Stimulated activated CD8-positive, alpha-beta memory T cell treated with anti-CD3 and anti-CD28 coated beads, Interleukin-15, amount 100 ng/mL, for 4 hours (primary cell): ENCODE data around the gene PLCL2.
"Not testable (repeated sequence)": the region's sequence is repeated elsewhere in the genome, so short reads cannot be mapped to it uniquely, and the experiment has no call there.

Experiments used
- DNase-seq, 2 donors: peaks; one replicate each; pipeline ENCODE4 v3.0.0-alpha.2; 2020; ENCODE audit warnings: low read depth in 2 of 2

Gene PLCL2

GRCh38 chr3:16961621-16962205 is 77.0 kb downstream of the PLCL2 start:
- DNase-seq: no peak

- no peak for DNase-seq
These were observed 90.3 kb downstream of the PLCL2 start for GRCh38 chr3:16975083-16975482.

- no peak for DNase-seq
These were observed 93.6 kb downstream of the PLCL2 start for GRCh38 chr3:16978234-16978920.

DNA sequence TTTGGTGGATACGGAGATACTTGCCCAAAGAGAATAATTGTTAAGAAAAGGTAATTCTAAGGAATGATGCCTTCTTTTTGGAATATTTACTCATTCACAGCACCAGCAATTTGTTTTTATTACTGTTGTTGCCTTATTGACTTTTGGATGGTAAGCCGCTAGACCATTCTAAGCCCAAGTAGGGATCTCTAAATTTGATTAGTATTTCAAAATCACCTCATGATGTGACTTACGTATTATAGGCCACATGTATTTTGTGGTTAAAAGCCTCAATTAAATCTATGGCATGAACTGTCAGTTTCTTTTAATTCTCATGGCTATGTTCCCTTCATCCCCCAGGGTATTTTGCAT is 94.1 kb downstream of the PLCL2 start:
- no peak for DNase-seq

DNA sequence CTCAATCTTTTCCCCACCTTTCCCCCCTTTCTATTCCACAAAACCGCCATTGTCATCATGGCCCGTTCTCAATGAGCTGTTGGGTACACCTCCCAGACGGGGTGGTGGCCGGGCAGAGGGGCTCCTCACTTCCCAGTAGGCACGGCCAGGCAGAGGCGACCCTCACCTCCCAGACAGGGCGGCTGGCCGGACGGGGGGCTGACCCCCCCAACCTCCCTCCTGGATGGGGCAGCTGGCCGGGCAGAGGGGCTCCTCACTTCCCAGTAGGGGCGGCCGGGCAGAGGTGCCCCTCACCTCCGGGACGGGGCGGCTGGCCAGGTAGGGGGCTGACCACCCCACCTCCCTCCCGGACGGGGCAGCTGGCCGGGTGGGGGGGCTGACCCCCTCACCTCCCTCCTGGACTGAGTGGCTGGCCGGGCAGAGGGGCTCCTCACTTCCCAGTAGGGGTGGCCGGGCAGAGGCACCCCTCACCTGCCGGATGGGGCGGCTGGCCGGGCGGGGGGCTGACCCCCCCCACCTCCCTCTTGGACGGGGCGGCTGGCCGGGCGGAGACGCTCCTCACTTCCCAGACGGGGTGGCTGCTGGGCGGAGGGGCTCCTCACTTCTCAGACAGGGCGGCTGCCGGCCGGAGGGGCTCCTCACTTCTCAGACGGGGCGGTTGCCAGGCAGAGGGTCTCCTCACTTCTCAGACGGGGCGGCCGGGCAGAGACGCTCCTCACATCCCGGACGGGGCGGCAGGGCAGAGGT is 95.2 kb downstream of the PLCL2 start:
- DNase-seq: not testable (repeated sequence)

GRCh38 chr3:16980526-16980925 is 95.8 kb downstream of the PLCL2 start:
- not testable (repeated sequence) for DNase-seq

GRCh38 chr3:16982460-16982859 is 97.7 kb downstream of the PLCL2 start:
- no peak for DNase-seq

DNA sequence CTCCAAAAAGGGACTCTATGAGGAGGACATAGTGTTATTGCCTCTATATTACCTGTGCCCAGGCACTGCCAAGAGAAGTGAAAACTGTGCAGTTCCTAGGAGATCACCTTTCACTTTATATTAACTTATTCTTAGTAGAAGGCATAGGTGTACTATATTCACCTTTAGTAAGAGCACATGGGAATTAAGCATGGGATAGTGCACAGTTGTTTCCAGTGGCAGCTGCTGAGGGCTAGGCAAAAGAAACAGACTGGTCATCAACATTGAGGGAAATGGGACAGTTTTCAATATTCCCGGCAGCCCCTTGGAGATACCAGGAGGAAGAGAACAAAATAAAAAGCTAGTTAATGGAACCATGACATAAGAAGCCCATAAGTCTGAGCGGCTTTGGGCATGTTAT is 100.9 kb downstream of the PLCL2 start:
- no peak for DNase-seq

GRCh38 chr3:16987141-16987540 is 102.4 kb downstream of the PLCL2 start:
- DNase-seq: no peak

- no peak for DNase-seq
These were observed 105.4 kb downstream of the PLCL2 start for GRCh38 chr3:16990163-16990562.

DNA sequence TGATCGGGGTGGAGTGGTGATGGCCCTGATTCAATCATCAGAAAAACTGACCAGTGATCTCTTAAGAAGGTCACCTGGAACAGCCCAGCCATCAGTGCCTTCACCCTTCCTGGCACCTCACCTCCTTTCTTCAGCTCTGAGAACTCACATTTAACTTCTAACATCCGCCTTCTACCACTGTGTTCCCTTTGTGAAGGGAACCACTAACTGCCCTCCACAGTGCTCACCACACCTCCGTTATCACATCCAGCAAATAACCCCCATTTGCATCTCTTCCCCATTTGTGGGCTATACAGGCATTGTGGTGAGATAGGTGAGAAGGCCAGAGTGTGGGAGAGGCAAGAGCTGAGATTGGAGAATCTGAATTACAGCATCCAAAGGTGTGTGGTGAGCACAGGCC is 107.4 kb downstream of the PLCL2 start:
- no peak for DNase-seq

DNA sequence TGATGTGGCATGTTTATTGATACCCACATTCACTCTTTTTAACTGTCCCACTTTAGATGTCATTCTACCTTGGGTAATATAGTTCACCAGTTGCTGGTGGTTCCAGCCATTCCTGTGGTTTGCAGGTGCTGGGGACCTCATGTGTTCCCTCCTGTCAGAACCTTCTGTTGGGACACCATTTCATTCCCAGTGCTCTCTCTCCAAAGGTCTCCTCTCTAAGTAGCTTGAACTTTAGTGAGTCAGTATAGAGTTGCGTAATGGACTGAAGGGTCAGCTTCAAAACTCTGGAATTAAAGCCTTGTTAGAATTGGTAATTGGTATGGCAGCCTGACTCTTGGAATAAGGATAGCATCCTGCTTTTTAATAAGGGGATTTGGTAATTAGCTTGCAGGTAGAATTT is 108.5 kb downstream of the PLCL2 start:
- DNase-seq: no peak

GRCh38 chr3:16994854-16995525 is 110.2 kb downstream of the PLCL2 start:
- no peak for DNase-seq

DNA sequence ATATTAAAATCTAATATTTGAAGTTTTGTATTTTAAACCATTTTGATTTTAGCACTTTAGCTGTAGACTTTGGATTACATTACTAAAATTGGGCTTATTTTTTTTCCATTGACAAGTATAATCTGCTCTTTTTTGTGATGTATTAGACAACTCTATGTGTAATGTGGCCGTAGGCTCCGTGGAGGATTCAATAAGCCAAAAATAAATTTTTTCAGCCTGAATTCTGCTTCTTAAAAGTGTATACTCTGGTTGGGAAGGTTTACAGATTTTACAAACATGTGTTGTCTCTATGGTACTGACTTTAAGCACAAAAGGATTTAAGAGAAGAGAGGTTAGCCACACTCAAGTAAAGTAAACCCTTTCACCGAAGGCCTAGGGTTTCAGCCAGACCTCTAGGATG is 110.8 kb downstream of the PLCL2 start:
- DNase-seq: no peak

DNA sequence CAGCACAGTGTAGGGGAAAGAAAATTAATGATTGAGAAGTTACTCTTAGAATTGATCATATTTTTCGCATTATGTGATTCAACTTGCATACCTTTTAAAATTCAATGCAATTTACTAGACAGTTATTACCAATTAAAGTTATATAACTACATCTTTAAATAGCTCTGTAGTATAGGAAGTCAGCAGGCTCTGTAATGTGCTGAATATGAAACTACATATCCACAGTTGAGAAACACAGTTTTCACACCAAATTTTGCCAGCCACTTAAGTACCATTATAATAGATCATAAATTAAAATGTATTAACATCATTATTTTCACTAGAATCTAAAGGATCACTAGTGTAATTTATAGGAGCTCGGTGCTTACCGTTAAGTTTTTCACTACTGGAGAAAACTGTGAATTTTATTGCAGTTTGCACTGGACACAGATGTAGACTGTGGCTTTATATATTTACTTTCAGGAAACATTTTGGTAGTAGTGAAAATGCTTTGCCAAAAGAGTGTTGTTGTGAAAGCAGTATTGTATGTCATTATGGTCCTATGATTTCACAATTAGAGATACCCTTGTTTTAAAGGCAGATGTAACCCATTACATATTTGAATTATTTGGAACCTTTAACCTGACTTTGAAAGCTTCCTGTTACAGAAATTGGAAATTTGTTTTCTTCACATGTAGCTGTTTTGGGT is 113.6 kb downstream of the PLCL2 start:
- no peak for DNase-seq

- DNase-seq: no peak
These were observed 114.4 kb downstream of the PLCL2 start for GRCh38 chr3:16999161-16999560.

DNA sequence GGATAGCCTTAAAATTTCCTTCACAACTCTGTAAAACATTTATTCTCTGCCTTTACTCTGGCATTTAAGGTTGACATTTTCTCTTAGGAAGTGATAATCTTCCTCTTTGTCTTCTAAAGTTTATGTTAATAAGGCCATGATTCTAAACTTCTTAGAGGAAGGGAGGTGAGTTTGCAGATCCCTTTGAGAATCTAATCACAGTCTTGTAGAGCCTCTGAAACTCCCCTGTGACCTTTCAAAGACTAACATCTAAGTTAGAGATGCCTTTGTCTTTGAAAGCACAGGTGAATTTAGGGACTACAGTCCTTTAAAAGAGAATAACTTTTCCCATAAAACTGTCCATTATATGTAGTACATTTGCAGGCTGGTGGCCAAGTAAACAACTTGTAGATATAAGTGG is 115.1 kb downstream of the PLCL2 start:
- no peak for DNase-seq

GRCh38 chr3:17003457-17003856 is 118.7 kb downstream of the PLCL2 start:
- no peak for DNase-seq

- DNase-seq: no peak
These were observed 121.5 kb downstream of the PLCL2 start for GRCh38 chr3:17006132-17006852.

DNA sequence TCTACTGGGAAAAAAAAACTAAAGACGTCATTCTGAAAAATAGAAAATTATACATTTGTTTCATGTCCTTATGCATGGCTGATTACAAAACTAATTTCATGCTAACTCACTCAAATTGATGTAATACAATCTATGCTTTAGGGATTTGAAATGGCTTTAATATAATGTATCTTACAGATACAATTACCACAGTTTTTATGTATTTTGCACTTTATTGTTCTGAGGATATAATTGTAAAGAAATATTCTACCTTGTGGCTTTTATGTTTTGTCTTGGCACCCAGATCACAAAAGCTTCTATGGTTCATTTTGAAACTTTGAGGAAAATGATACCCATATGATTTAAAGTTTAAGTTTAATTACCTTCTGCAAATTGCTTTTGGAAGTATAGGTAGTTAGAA is 122.5 kb downstream of the PLCL2 start:
- no peak for DNase-seq

DNA sequence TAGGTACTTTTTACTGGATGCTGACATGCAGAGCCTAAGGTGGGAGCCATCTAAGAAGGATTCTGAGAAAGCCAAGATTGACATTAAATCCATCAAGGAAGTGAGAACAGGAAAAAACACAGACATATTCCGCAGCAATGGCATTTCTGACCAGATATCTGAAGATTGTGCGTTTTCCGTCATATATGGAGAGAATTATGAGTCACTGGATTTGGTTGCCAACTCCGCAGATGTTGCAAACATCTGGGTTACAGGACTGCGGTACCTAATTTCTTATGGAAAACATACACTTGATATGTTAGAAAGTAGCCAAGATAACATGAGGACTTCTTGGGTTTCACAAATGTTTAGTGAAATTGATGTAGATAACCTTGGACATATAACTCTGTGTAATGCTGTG is 125.1 kb downstream of the PLCL2 start:
- DNase-seq: no peak
